ENCODE results near the gene TFB2M. TPM values are rescaled to one million over a fixed set of nuclear protein-coding genes. Genes with fewer than 3 reads are reported as not detected.
A peak's percentile ranks its signal among the peaks of the same experiment; 100 is the strongest.

TFB2M gene
- total RNA-seq, 1 experiment from 2014 or later = 27.7 TPM

DNA sequence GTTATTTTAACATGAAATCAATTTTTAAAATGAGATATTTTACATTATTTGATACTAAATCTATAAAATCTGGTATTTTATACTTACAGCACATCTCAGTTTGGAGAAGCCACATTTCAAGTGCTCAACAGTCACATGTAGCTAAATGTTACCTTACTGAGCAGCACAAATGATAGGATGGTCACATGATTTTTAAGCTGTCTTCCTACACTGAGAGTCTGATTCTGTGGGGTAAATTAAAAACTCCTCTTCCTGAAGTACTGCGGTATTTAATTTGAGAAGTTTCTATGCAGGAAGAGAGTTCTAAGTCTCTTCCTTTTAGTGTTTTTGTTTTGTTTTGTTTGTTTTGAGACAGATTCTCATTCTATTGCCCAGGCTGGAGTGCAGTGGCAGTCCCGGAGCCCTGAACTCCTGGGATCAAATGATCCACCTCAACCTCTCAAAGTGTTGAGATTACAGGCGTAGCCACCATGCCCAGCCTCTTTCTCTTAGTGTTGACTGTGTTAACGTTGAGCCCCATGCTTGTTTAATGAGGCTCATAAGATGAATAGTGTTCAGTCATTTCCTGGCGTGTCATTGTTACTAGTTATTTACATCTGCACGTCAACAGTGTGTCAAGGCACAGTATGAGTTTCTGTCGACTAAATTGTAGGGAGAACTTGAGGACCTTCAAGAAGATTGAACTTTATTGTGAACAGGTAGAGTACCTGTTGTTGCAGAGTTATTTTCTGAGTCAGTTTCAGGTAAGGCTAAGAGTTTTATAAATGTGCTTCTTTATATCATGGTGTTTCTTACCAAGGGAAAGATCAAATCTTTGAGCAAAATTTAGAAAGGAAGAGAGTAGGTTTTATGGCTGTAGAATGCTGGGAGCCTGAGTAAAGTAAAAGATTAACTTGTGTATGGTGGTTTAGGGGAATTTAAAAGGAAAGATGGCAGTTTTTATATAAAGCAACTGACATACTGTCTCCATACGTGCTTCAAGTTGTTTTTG, 3.5 kb upstream of the TFB2M start:
- H2BK12ac ChIP-seq (ENCODE audit: insufficient read length, low read depth, low read length) = no peak overlapping the region
- no peak overlapping the region for H2BK20ac ChIP-seq (ENCODE audit: low read depth, low read length, poor library complexity, severe bottlenecking)
- H3K9me3 ChIP-seq (ENCODE audit: control insufficient read depth, low read depth, low read length) = no peaks in the 10 kb centered on the region
- H4K91ac ChIP-seq (ENCODE audit: insufficient read length, low read depth, low read length) = no peak overlapping the region
- DNase-seq = no peak
- peaks cover 7% of the 10 kb centered on the region for H3K23me2 ChIP-seq (ENCODE audit: insufficient read length, low read depth, low read length, poor library complexity, severe bottlenecking)
- H3K79me1 ChIP-seq (ENCODE audit: insufficient read depth, low read depth, low read length, poor library complexity, severe bottlenecking) = peaks cover 4% of the 10 kb centered on the region
- H2AFZ ChIP-seq (ENCODE audit: low read length) = no peak overlapping the region
- H4K5ac ChIP-seq (ENCODE audit: insufficient read length, low read depth, low read length) = no peak overlapping the region
- H2BK15ac ChIP-seq (ENCODE audit: low read depth, low read length) = no peak overlapping the region
- H3K79me2 ChIP-seq (ENCODE audit: insufficient read depth, low read length) = peaks cover 14% of the 10 kb centered on the region; the same call in 1 of the 2 replicates
- no peak overlapping the region for H3K14ac ChIP-seq (ENCODE audit: insufficient read depth, low read length)
- TF ChIP-seq, protein P1, sequence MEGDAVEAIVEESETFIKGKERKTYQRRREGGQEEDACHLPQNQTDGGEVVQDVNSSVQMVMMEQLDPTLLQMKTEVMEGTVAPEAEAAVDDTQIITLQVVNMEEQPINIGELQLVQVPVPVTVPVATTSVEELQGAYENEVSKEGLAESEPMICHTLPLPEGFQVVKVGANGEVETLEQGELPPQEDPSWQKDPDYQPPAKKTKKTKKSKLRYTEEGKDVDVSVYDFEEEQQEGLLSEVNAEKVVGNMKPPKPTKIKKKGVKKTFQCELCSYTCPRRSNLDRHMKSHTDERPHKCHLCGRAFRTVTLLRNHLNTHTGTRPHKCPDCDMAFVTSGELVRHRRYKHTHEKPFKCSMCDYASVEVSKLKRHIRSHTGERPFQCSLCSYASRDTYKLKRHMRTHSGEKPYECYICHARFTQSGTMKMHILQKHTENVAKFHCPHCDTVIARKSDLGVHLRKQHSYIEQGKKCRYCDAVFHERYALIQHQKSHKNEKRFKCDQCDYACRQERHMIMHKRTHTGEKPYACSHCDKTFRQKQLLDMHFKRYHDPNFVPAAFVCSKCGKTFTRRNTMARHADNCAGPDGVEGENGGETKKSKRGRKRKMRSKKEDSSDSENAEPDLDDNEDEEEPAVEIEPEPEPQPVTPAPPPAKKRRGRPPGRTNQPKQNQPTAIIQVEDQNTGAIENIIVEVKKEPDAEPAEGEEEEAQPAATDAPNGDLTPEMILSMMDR (conservative IDR thresholded peaks at IDR 0.05) = no peak
- no peak overlapping the region for H2AK5ac ChIP-seq (ENCODE audit: insufficient read length, low read length)
- H3K4me1 ChIP-seq (ENCODE audit: insufficient read depth, low read length) = no peaks in the 10 kb centered on the region; the same call in 1 of the 2 replicates
- WGBS (ENCODE audit: extremely low coverage, insufficient read length, low lambda C conversion rate) = no CpG with 5 or more reads among the region's 8 CpGs
- H2BK5ac ChIP-seq (ENCODE audit: insufficient read length, low read length) = no peak overlapping the region
- no peak overlapping the region for H2BK120ac ChIP-seq (ENCODE audit: low read depth, low read length, poor library complexity, severe bottlenecking)
- H3K9ac ChIP-seq (ENCODE audit: extremely low read depth, insufficient read length, low read length) = no peak overlapping the region
- no peaks in the 10 kb centered on the region for H4K20me1 ChIP-seq (ENCODE audit: control insufficient read depth, insufficient read depth, insufficient read length)
- Mint-ChIP-seq H3K4me1 (peaks cover 13 to 14% of the 10 kb centered on the region in 2 experiments), H3K27ac (peak overlapping the region in 2 of 3 experiments; percentile 3 to 45; a peak in 2 of 7 replicates), H3K27me3 (ENCODE audit: low read depth) (no peaks in the 10 kb centered on the region), H3K36me3 (ENCODE audit: insufficient read depth in 1 of 3, low read depth in 3 of 3) (peaks cover 0 to 5% (median 2%) of the 10 kb centered on the region in 3 experiments; a peak in 3 of 7 replicates), H3K9me3 (0 out of 5 replicates have a peak, but pooled peaks cover 0 to 2% of the 10 kb centered on the region in 2 experiments), H3K4me3 (no peak overlapping the region)
- no peak overlapping the region for H4K8ac ChIP-seq (replicated peaks; ENCODE audit: insufficient read length, low read depth, low read length)
- H3T11ph ChIP-seq (ENCODE audit: low read length) = no peak overlapping the region
- no peak overlapping the region for H3K23ac ChIP-seq (ENCODE audit: insufficient read length, low read depth, low read length)
- no peak overlapping the region for H3K4ac ChIP-seq (ENCODE audit: low read depth, low read length)
- H3K18ac ChIP-seq (ENCODE audit: insufficient read length, low read depth, low read length) = no peak overlapping the region
- H3K27me3 ChIP-seq (ENCODE audit: insufficient read depth, low read length) = no peaks in the 10 kb centered on the region
- H3K56ac ChIP-seq (ENCODE audit: insufficient read length, low read depth, low read length) = no peak overlapping the region
- no peak overlapping the region for H3K27ac ChIP-seq (ENCODE audit: insufficient read length, low read depth, low read length)
- no peak overlapping the region for H3K4me2 ChIP-seq (ENCODE audit: insufficient read depth, insufficient read length, low read length)

Measured in H9 (cell line).